GM12878 (cell line): ENCODE measurements around the gene INHA. TPM values are rescaled to one million over a fixed set of nuclear protein-coding genes. Genes with fewer than 3 reads are reported as not detected.

Experiments used
- ATAC-seq: fragments of 200-7000 bp; cut with Tn5 transposase; 3 replicates; pipeline ENCODE4 v1.9.1; 2020; ENCODE audit warnings: mild to moderate bottlenecking, moderate library complexity
- BruUV-seq: library from RNA; stranded (reverse); fragments of 400-500 nt; replicated peaks from 2 replicates; lab custom pipeline; 2021; lab: Mats Ljungman, UMichigan
- CTCF ChIA-PET: fragments of 300-600 bp; sonication (Branson Sonifier 250); formaldehyde crosslinking; extraction: SDS; loops from one replicate; lab custom pipeline; 2021; ENCODE audit warnings: inconsistent platforms; lab: Yijun Ruan, JAX
- POLR2A ChIA-PET: fragments of 350-600 bp; formaldehyde crosslinking; extraction: SDS; loops from one replicate; lab custom pipeline; 2021; ENCODE audit warnings: inconsistent platforms; lab: Charles Lee
- RAD21 ChIA-PET: fragments of 300-600 bp; sonication (Branson Sonifier 250); formaldehyde crosslinking; loops from one replicate; lab custom pipeline; 2023; ENCODE audit warnings: antibody characterized with exemption; ENCODE audit not compliant: unreplicated experiment; lab: Charles Lee
- SMC1A ChIA-PET: fragments of 300-600 bp; sonication (Branson Sonifier 250); formaldehyde crosslinking; loops from one replicate; lab custom pipeline; 2023; ENCODE audit not compliant: unreplicated experiment, uncharacterized antibody; lab: Charles Lee
- DNase-seq: peaks from one replicate; pipeline ENCODE4 v3.0.0-alpha.2; 2011; ENCODE audit warnings: low read depth, low spot score
- FAIRE-seq: peaks from 3 replicates; lab custom pipeline; 2011; peaks lifted over from hg19 to GRCh38; lab: Jason Lieb, UNC
- H2AFZ ChIP-seq: 2 replicates; pipeline ENCODE4 v1.6.0; 2011; ENCODE audit warnings: low read depth, low read length, control low read depth; ENCODE audit not compliant: control insufficient read depth
- H3K27ac ChIP-seq: 2 replicates; pipeline ENCODE4 v1.5.1; 2011; ENCODE audit warnings: control low read depth; ENCODE audit not compliant: control insufficient read depth, insufficient read depth
- H3K27me3 ChIP-seq, 2 experiments: replicated peaks in 1 of 2; 2 replicates each; pipeline versions ENCODE4 v1.6.0 to v1.6.1; 2011; ENCODE audit warnings: low read length in 1 of 2; ENCODE audit not compliant: control insufficient read depth in 2 of 2, insufficient read depth in 2 of 2
- H3K36me3 ChIP-seq, 2 experiments: 2 replicates each; pipeline ENCODE4 v1.5.1; 2011; ENCODE audit warnings: low read length in 1 of 2; ENCODE audit not compliant: control insufficient read depth in 2 of 2, insufficient read depth in 2 of 2
- H3K4me1 ChIP-seq: 2 replicates; pipeline ENCODE4 v1.6.1; 2011; ENCODE audit warnings: mild to moderate bottlenecking, low read length, moderate library complexity, mixed read lengths; ENCODE audit not compliant: control insufficient read depth, insufficient read depth
- H3K4me2 ChIP-seq: 2 replicates; pipeline ENCODE4 v1.6.0; 2011; ENCODE audit warnings: control low read depth; ENCODE audit not compliant: control insufficient read depth, insufficient read depth
- H3K4me3 ChIP-seq: fragments of 200-600 bp; sonication (generic); 2 replicates; pipeline ENCODE4 v1.5.1; 2016
- H3K79me2 ChIP-seq: 2 replicates; pipeline ENCODE4 v1.6.0; 2011; ENCODE audit warnings: low read length; ENCODE audit not compliant: control insufficient read depth, insufficient read depth
- H3K9ac ChIP-seq: 2 replicates; pipeline ENCODE4 v1.8.0; 2011; ENCODE audit warnings: low read length, control low read depth, mixed read lengths; ENCODE audit not compliant: control insufficient read depth, insufficient read depth
- H3K9me3 ChIP-seq: replicated peaks from 3 replicates; pipeline ENCODE4 v1.5.1; 2011; ENCODE audit warnings: mild to moderate bottlenecking, low read length; ENCODE audit not compliant: control insufficient read depth, insufficient read depth
- H4K20me1 ChIP-seq: 2 replicates; pipeline ENCODE4 v1.6.0; 2011; ENCODE audit not compliant: control insufficient read depth, insufficient read depth
- BACH1 ChIP-seq: fragments of 450-650 bp; IDR thresholded peaks from 2 replicates; pipeline ENCODE4 v1.6.1; 2017; ENCODE audit warnings: mild to moderate bottlenecking, borderline replicate concordance
- CHD4 ChIP-seq: fragments of 200-600 bp; sonication (generic); IDR thresholded peaks from 2 replicates; pipeline ENCODE4 v1.6.1; 2016; ENCODE audit warnings: mild to moderate bottlenecking
- FOXK2 ChIP-seq: fragments of 450-650 bp; IDR thresholded peaks from 2 replicates; pipeline ENCODE4 v1.6.1; 2017; ENCODE audit warnings: mild to moderate bottlenecking, moderate library complexity
- HDAC2 ChIP-seq: fragments of 200-600 bp; sonication (generic); IDR thresholded peaks from 2 replicates; pipeline ENCODE4 v1.6.1; 2017
- NBN ChIP-seq: fragments of 450-650 bp; IDR thresholded peaks from 2 replicates; pipeline ENCODE4 v1.6.1; 2016
- NFXL1 ChIP-seq: fragments of 450-650 bp; IDR thresholded peaks from 2 replicates; pipeline ENCODE4 v1.6.1; 2017; ENCODE audit warnings: antibody characterized with exemption, mild to moderate bottlenecking, borderline replicate concordance
- POLR2AphosphoS2 ChIP-seq: IDR thresholded peaks from 2 replicates; pipeline ENCODE4 v1.6.1; 2011; ENCODE audit warnings: low read depth, mild to moderate bottlenecking, low read length, improper control_type of control experiment, moderate library complexity
- SMAD1 ChIP-seq: fragments of 450-650 bp; IDR thresholded peaks from 2 replicates; pipeline ENCODE4 v1.6.1; 2018; ENCODE audit warnings: mild to moderate bottlenecking, low read depth; ENCODE audit not compliant: partially characterized antibody
- SUPT20H ChIP-seq: IDR thresholded peaks from 2 replicates; pipeline ENCODE4 v1.6.1; 2011; ENCODE audit warnings: low read depth, mild to moderate bottlenecking, low read length, moderate library complexity, borderline replicate concordance; ENCODE audit not compliant: control insufficient read depth
- YBX1 ChIP-seq: fragments of 450-650 bp; IDR thresholded peaks from 2 replicates; pipeline ENCODE4 v1.6.1; 2016; ENCODE audit warnings: antibody characterized with exemption
- ZNF622 ChIP-seq: fragments of 450-650 bp; IDR thresholded peaks from 2 replicates; pipeline ENCODE4 v1.6.1; 2017; ENCODE audit warnings: mild to moderate bottlenecking, inconsistent platforms
- WGBS: methylation state at CpG from one replicate; pipeline ENCODE4 v1.1.6; 2016; ENCODE audit warnings: low lambda C conversion rate; ENCODE audit not compliant: insufficient replicate concordance, insufficient coverage; ENCODE audit errors: missing lambda C conversion rate; 5-methylcytosine and 5-hydroxymethylcytosine counted together
- in situ Hi-C: fragments of 300-500 bp; cut with MboI; formaldehyde crosslinking; loops from 9 replicates; pipeline ENCODE4 v1.14.3; 2018; ENCODE audit warnings: mixed read lengths
- intact Hi-C: fragments of 100-400 bp; cut with micrococcal nuclease; formaldehyde crosslinking; loops from one replicate; pipeline ENCODE4 v1.14.2; 2022; ENCODE audit not compliant: unreplicated experiment
- polyA plus RNA-seq, 11 experiments: library from polyadenylated mRNA; depleted of rRNA in 4 of 11; unstranded in 6 of 11; stranded (reverse) in 5 of 11; fragments of >200 nt; fragmentation: Nextera tagmentation in 4 of 11; fragmentation: Illumina TruSeq in 1 of 11; extraction: Ambion mirVana in 4 of 11; extraction: Trizol in 1 of 11; gene quantifications; 1 replicate in 1 of 11; 2 replicates in 10 of 11; pipeline versions ENCODE4 v1.2.1 to v1.2.3, GENCODE V29; 2011 to 2016; ENCODE audit warnings: inconsistent platforms in 2 of 11, missing spikeins in 2 of 11, low read depth in 1 of 11
- total RNA-seq, 4 experiments: library from RNA; depleted of rRNA in 3 of 4; stranded (reverse); fragments of >200 nt in 3 of 4; fragmentation: Illumina TruSeq in 1 of 4; extraction: Trizol in 1 of 4; gene quantifications; 2 replicates each; pipeline versions ENCODE4 v1.2.1 to v1.2.3, GENCODE V29; 2013 to 2021

INHA gene
- total and polyA plus RNA-seq, 10 of the 15 experiments (the other 5 are each of a cell fraction or from before 2014, with no cell fraction given), result not detected

GRCh38 chr2:219624565-219624964 lies 52.5 kb downstream of the INHA start:
- H2AFZ ChIP-seq, result no peak overlapping the region
- intact Hi-C loops, result no loop called here
- H3K4me1 ChIP-seq, result no peaks in the 10 kb centered on the region
- POLR2A ChIA-PET, result no interaction called here
- H3K9ac ChIP-seq, result no peak overlapping the region
- SMC1A ChIA-PET, result no interaction called here
- 10% methylated on average over 6 of the region's 6 CpGs for WGBS
- H3K27ac ChIP-seq, result no peak overlapping the region
- no peak for FAIRE-seq
- no TSS peak for BruUV-seq
- DNase-seq, result no peak
- H3K27me3 ChIP-seq, result peaks cover 4 to 6% of the 10 kb centered on the region in 2 experiments
- no peaks in the 10 kb centered on the region for H3K79me2 ChIP-seq
- H4K20me1 ChIP-seq, result no peaks in the 10 kb centered on the region; the same call in 1 of the 2 replicates
- no peaks in the 10 kb centered on the region; the same call in 2 of the 3 replicates for H3K9me3 ChIP-seq
- no peaks in the 10 kb centered on the region for H3K36me3 ChIP-seq
- H3K4me3 ChIP-seq, result no peak overlapping the region
- no peak for ATAC-seq
- TF ChIP-seq HDAC2, result no peak
- no peak for TF ChIP-seq FOXK2
- TF ChIP-seq POLR2AphosphoS2, result no peak
- TF ChIP-seq YBX1, result no peak
- TF ChIP-seq SUPT20H, result no peak
- no peak for TF ChIP-seq ZNF622
- no peak for TF ChIP-seq SMAD1
- TF ChIP-seq BACH1, result no peak
- TF ChIP-seq CHD4, result no peak
- no peak for TF ChIP-seq NBN
- TF ChIP-seq NFXL1, result no peak
- H3K4me2 ChIP-seq, result no peak overlapping the region
- CTCF ChIA-PET, result no interaction called here
- RAD21 ChIA-PET, result interaction anchor here (1.2 kb wide), 1 partner anchor 65 kb away, joined by 3 read pairs; no protein-coding TSS in a partner anchor
- in situ Hi-C loops, result no loop called here
